Activated CD8-positive, alpha-beta memory T cell treated with anti-CD3 and anti-CD28 coated beads for 48 hours (primary cell): ENCODE measurements around the gene CSKMT.
"Not testable (repeated sequence)": the region's sequence is repeated elsewhere in the genome, so short reads cannot be mapped to it uniquely, and the experiment has no call there.

ENCODE experiments used
- DNase-seq, 3 experiments: peaks; one replicate each; pipeline ENCODE4 v3.0.0-alpha.2; 2020; ENCODE audit warnings: low read depth in 2 of 3, low spot score in 2 of 3

CSKMT gene

DNA sequence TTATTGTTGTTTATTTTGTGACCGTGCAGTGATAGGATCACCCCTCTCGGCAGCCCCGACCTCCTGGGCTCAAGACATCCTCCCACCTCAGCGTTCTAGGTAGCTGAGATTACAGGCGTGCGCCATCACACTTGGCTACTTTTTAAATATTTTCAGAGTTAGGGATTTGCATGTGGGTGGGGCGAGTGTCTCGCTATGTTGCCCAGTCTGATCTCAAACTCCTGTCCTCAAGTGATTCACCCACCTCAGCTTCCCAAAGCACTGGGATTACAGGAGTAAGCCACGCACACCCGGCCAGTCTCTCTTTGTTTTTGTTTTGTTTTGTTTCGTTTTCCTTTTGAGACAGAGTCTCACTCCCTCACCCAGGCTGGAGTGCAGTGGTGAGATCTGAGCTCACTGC lies 10.8 kb upstream of the CSKMT start:
- no peak for DNase-seq

DNA sequence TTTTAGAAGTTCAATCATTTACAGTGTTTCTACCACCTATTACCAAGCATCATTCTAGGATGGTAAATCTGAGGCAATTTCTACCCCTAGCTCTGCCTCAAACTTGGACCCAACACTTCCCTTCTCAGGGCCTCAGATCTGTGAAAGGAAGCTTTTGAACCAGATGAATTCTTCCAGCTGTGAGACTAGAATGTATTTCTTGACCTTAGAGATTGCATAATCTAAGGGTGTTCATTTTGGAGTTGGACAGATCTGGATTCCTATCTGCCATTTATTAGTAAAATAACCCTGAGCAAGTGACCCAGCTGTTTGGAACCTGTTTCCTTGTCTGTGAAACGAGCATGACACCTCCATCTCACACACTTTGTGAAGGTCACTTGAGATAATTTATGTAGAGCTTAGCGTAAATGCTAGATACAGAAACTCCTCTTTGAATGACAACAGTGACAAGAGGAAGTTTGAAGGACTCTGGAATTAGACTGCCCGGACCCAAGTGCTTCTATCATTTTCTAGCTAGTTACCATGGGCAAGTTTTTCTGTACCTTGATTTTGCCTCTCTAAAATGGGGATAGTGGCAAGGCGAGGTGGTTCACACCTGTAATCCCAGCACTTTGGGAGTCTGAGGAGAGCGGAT lies 8.2 kb upstream of the CSKMT start:
- no peak for DNase-seq

DNA sequence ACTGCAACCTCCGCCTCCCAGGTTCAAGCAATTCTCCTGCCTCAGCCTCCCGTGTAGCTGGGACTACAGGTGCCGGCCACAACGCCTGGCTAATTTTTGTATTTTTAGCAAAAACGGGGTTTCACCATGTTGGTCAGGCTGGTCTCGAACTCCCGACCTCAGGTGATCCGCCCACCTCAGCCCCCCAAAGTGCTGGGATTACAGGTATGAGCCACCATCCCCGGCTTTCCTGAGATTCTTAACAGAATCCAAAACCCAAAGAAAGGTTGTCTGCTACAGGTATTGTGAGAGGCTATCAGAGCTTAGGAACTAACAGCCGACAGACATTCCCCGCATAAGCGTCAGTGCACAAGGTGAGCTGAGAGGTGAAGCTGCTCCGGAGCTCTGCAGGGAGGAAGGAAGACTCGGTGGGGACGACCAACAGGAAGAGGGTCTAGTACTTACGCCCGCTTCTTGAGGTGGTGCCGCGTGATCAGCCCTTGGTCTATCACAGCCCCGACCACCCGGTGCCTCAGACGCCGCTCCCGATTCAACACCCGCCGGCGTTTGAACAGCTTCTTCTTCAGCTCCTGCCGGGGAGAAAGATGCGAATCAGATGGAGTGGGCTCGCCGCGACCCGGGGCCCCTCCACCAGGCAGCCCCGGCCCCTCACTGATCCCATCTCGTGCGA lies 572 bp upstream of the CSKMT start:
- DNase-seq, result peak in 2 of 3 experiments; percentile 32 to 39

DNA sequence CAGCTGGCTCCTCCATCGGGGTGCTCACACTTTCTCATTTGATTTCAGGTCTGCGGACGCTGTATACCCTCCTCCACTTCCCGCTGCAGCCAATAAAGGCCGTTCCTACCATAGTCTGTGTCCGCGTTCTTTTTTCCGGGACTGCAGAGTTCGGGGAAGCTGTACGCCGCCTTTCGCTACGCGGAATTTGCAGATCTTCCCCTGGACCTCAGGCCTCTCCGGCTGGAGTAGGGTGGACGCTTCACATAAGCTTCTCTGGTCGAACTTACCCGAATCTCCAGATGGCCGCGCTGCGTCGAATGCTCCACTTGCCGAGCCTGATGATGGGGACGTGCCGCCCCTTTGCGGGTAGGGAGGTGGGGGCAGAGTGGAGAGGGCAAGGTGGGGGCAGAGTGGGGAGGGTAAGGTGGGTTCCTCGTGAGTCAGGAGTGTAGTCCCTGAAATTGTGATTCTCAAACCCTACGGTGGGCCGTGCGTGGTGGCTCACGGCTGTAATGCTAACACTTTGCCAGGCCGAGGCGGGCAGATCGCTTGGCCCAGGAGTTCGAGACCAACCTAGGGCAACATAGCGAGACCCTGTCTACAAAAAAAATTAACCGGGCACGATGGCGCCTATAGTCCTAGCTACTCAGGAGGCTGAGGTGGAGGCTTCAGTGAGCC lies 617 bp downstream of the CSKMT start:
- peak in 2 of 3 experiments; percentile 48 for DNase-seq

DNA sequence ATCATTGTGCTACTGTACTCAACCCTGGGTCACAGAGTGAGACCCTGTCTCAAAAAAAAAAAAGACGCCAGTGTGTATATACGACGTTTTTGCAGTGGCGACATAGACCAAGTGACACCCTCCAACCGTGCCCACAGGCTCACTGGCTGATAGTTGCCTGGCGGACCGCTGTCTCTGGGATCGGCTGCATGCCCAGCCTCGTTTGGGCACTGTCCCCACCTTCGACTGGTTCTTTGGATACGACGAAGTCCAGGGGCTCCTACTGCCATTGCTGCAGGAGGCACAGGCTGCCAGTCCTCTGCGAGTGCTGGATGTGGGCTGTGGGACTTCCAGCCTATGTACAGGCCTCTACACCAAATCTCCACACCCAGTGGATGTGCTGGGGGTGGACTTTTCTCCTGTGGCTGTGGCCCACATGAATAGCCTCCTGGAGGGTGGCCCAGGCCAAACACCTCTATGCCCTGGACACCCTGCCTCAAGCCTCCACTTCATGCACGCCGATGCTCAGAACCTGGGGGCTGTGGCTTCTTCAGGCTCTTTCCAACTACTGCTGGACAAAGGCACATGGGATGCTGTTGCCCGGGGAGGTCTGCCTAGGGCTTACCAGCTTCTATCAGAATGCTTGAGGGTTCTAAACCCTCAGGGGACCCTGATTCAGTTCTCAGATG lies 1.3 kb downstream of the CSKMT start:
- DNase-seq, result no peak

DNA sequence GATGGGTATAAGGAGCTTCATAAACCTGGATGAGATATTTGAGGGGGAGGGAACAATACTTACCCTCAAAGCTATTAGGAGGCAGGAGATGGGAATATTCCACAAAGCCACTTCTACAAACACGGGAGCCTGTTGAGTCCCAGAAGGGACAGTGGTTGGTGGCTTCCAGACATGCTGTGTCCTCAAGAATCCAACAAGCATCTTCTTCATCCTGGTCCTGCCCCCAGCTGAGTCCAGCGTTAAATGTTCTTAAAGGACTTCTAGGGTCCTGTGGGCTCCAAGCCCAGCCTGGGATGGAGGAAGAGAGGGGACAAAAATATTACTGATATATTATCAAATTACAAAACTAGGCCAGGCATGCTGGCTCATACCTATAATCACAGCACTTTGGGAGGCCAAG lies 2.3 kb downstream of the CSKMT start:
- DNase-seq, result no peak

DNA sequence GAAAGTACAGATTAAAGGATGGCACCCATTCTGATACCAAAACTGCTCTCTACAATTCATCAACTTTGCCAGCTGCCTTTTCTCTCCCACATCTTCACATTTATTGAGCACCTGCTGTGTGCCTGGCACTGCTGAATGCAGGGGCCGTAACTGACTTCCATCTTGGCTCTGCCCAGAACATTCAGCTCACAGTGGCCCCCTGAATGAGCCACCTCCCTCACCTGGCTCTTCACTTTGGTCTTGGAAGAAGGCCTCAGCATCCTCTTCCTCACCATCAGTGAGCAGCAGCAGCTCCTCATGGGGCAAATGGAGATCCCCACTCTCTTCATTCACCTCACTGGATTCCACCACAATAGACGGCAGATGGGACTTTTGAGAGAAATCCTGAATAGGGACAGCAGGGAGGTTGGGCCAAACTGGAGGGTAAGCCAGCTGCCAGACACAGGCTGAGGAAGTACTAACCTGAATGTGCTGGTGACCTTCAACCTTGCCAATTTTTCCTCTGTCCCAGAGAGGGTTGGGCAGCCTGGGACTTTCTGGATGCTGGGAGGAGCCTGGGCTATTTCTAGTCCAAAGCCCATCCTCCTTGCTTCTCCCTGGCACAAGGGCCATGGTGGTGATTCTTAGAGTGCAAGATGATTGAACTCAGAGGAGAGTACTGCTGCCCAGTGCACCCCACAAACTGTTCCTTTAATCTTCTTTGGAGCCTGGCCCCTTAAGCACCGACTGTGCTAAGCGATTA lies 4.5 kb downstream of the CSKMT start:
- no peak for DNase-seq

DNA sequence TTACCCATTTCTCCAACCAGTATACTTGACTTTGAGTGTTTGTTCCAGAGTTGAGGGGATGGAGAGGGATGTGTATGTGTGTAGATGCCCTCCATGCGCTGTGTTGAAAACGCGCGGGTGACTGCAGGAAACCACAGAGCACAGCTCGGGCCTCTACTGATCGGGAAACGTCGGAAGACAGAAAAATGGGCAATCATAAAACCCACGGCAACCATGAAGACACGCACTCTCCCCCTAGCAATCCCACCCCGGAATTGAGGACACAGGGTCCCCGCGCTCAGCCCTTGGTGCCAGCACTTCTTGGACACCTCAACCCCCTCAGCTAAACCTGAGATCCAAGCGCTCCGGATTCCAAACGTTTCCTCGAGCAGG lies 6.1 kb downstream of the CSKMT start:
- no peak for DNase-seq

DNA sequence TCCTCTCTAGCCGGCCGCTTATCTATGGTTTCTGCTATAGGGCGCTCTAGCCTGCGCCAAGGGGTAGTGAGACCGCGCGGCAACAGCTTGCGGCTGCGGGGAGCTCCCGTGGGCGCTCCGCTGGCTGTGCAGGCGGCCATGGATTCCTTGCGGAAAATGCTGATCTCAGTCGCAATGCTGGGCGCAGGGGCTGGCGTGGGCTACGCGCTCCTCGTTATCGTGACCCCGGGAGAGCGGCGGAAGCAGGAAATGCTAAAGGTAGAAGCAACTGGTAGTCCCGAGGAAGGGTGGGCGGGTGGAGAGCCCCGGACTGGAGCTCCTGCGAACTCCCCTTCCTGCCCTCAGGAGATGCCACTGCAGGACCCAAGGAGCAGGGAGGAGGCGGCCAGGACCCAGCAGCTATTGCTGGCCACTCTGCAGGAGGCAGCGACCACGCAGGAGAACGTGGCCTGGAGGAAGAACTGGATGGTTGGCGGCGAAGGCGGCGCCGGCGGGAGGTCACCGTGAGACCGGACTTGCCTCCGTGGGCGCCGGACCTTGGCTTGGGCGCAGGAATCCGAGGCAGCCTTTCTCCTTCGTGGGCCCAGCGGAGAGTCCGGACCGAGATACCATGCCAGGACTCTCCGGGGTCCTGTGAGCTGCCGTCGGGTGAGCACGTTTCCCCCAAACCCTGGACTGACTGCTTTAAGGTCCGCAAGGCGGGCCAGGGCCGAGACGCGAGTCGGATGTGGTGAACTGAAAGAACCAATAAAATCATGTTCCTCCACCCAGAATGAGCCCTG lies 6.7 kb downstream of the CSKMT start, which contains the start of the genes LBHD1 and UQCC3:
LBHD1 (minus strand) TSS at position 660 of the 782 bp plus-strand sequence. CDS start 2,236 bp downstream, outside the sequence.
UQCC3 (plus strand) TSS at position 66 of the 782 bp plus-strand sequence; CDS start at position 139, 73 bp downstream.
- peak; percentile 58 to 81 (median 70) for DNase-seq

DNA sequence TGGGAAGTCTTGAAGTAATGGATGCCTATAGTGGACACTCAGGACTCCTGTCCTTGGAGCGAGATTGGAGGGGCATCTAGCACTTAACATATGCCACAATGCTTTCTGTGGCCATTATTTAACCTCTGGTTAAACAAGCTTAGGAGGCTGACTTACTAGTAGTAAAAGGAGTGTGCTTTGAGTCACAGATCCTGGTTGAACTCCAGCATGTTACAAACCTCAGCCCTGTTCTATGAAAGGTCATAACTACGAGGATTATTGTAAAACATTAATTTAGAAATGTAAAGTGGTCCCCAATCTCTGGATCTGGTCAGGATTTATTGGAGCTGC lies 8.0 kb downstream of the CSKMT start:
- no peak for DNase-seq

DNA sequence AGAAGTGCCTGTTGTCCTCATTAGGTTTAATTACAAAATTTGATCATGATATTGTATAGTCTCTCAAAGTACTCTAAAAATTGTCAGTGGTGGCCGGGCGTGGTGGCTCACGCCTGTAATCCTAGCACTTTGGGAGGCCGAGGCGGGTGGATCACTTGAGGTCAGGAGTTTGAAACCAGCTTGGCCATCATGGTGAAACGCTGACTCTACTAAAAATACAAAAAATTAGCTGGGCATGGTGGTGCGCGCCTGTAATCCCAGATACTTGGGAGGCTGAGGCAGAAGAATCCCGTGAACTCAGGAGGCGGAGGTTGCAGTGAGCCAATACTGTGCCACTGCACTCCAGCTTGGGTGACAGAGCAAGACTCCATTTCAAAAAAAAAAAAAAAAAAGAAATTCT lies 10.3 kb downstream of the CSKMT start:
- DNase-seq, result not testable (repeated sequence)

DNA sequence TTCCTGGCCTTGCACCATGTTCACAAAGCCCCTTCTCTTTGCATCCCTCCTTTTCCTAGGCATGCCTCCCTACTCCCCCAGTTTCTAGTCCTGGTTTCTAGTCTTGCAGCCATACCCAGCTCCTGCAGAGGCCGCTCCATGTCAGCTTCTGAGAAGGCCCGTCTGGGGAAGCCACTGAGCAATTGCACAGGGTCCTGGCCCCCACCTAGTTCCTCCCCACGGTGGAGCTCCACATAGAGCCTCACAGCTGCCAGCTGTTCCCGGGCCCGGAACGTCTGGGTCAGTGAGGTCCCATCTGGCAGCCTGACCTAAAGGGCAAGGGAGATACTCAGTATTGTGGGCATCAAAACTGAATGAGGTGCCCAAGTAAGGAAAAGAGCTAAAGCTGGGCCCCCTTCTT lies 11.6 kb downstream of the CSKMT start:
- DNase-seq, result no peak

DNA sequence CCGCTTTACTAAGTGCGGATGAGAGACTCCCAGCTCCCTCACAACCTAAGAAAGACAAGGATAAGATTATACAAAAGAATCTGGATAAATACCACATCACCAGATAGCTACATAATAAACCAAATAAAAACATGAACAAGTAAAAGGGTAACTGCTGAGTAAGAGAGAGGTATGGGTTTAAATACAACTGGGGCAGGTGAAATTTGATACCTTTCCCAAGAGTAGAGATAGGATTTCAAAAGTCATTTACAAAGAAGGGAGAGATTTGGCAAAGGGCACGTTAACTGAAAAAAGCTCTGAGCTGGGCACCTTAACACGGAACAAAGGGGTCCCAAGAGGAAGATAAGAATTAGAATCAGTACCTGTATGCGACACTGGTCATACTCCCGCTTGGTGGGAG lies 12.0 kb downstream of the CSKMT start:
- DNase-seq, result no peak

DNA sequence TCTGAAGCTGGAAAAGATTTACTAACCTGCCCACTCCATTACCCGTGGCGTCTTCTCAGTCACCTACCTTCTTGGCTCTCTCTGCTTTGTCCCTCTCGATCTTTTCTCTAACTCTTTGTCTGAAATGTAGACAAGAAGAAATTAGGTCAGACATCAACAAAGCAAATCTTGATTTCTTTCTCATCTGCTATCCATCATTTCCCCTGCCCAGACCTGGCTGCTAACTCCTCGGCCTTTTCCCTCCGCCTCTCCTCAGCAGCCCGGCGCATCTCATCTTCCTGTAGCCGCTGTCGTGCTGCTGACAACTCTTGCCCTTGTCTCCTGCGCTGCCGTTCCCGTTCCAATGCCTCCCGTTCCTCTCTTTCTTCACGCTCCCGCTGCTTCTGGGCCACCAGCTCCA lies 12.6 kb downstream of the CSKMT start:
- DNase-seq, result no peak

DNA sequence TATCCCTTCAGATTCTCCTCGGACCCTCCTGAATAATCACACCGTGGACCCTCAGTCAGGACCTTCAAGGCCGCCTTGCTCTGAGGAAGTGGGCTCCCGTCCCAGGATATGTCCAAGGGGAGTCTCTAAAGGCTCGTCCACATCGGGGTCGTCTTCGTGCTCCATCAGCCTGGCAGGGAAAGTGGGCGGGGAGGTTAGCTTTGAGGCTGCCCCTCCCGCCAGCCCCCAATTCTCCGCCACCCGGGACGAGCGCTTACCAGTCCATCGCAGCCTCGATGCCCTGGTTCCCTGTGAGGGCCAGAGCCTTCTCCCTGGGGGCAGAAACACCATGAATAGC lies 13.3 kb downstream of the CSKMT start:
- no peak for DNase-seq

DNA sequence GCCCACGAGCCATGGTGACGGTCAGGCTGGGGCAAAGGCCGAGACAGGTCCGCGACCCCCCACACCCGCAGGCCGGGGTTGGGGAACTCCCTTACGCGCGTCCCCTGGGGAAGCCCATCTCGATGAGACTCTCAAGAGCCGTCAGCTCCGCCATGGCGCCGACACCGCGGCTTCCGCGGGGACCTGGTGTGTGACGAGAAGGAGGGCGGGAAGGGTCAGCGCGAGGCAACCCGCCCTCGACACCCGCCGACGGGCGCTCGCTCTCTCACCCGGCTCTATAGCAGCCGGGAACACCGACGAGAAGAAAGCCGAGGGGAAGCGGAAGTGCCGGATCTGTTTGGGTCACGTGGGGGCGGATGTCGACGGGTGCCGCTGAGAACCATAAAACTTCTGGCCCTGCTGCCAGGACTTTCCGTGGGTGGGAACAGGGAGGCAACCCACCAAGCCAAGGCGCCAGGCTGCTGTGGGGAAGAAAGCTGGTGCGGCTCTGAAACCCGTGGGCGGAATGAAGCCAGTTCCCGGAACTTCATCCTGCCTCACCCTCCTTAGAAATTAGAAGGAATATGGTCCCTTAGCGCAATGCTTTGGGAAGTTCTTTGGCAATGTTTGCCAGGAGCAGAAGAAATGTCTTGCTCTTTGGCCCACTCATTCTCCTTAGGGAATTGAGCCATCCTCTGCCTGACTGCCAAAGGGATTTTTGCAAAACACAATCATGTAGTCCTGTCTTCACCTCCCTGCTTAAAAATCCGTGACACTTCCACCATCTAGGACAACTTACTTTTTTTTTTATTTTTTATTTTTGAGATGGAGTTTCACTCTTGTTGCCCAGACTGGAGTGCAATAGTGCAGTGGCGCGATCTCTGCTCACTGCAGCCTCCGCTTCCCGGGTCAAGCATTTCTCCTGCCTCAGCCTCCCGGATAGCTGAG lies 13.9 kb downstream of the CSKMT start, which contains the start of gene UBXN1:
UBXN1 (minus strand) TSS at position 304 of the 927 bp plus-strand sequence; CDS start at position 154, 150 bp downstream.
- DNase-seq, result peak; percentile 63 to 75 (median 70)

DNA sequence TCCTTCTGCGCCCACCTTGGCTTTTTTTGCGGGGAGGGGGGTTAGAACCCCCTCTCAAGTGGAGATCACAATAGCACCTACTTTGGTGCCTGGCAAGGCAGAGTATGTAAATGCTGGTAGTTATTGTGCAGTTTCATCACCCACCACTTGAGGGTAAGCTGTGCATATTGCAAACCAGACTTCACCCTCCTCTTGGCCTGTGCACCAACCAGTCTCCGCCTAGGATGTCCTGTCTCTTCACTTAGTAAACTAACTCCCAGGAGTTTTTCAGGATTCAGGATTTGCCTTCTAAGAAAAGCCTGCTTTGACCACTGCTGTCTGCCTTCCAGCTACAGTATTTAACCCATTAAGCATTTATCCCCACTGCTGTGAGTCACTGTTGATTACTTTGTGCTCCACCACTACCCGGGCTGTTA lies 15.7 kb downstream of the CSKMT start:
- no peak for DNase-seq

DNA sequence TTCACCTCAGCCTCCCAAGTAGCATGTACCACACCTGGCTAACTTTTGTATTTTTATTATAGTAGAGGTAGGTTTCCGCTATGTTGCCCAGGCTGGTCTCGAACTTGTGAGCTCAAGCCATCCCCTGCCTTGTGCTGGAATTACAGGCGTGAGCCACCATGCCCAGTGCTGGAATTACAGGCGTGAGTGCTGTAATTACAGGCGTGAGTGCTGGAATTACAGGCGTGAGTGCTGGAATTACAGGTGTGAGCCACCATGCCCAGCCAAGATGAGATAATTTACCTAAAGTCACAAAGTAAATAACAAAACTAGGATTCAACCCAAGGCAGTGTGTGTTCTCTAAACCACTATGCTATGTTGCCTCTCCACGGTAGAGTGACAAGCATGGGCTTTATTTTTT lies 17.4 kb downstream of the CSKMT start:
- DNase-seq, result no peak
